Measurements from ENCODE around the gene SLC6A1. TPM values are rescaled to one million over a fixed set of nuclear protein-coding genes. Genes with fewer than 3 reads are reported as not detected.

SLC6A1 gene
- total RNA-seq, 2 experiments from 2014 or later: not detected

DNA sequence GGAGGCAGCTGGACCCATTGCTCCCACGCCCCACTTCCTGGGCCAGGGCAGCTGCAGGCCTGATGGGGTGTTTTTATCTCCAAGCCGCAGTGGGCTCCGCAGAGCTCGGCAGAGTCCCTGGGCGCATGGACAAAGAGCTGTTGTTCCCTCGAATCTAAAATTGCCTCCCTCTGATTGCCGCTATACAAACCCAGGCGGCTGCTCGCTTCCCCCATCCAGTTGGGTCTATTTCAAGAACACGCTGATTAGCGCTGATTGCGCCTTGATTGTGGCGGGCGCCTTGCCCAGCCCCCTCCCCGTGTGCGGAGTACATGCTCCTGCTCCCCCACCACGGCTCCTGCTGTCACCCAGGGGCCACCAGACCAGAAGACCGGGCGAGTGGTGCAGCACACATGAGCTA is 43.4 kb upstream of the SLC6A1 start:
- CTCF ChIA-PET (ENCODE audit: unreplicated experiment): no interaction called here
- Histone ChIP-seq H3K4me2 (ENCODE audit: low read length) (no peak overlapping the region), H3K4me1 (ENCODE audit: insufficient read depth, low read length, poor library complexity, severe bottlenecking) (no peaks in the 10 kb centered on the region), H3K79me2 (ENCODE audit: insufficient read depth, low read depth, low read length) (no peaks in the 10 kb centered on the region), H3K27ac (ENCODE audit: low read depth, low read length, poor library complexity, severe bottlenecking) (no peak overlapping the region), H2AFZ (ENCODE audit: low read length) (no peak overlapping the region), H3K36me3 (ENCODE audit: insufficient read depth, low read length) (no peaks in the 10 kb centered on the region), H3K9me3 (ENCODE audit: low read length) (no peaks in the 10 kb centered on the region), H3K4me3 (ENCODE audit: low read depth, low read length, poor library complexity, severe bottlenecking) (no peak overlapping the region), H4K20me1 (ENCODE audit: insufficient read depth, low read length) (no peaks in the 10 kb centered on the region), H3K9me2 (ENCODE audit: insufficient read depth, low read length) (no peaks in the 10 kb centered on the region)
- POLR2A ChIA-PET: no interaction called here
- BruUV-seq (replicated peaks): no TSS peak
- intact Hi-C loops (cut with micrococcal nuclease; ENCODE audit: unreplicated experiment): no loop called here
- no peak for TF ChIP-seq EZH2phosphoT487 (IDR thresholded peaks at IDR 0.05; ENCODE audit: borderline replicate concordance, low read depth, low read length)
- TF ChIP-seq, protein P1, sequence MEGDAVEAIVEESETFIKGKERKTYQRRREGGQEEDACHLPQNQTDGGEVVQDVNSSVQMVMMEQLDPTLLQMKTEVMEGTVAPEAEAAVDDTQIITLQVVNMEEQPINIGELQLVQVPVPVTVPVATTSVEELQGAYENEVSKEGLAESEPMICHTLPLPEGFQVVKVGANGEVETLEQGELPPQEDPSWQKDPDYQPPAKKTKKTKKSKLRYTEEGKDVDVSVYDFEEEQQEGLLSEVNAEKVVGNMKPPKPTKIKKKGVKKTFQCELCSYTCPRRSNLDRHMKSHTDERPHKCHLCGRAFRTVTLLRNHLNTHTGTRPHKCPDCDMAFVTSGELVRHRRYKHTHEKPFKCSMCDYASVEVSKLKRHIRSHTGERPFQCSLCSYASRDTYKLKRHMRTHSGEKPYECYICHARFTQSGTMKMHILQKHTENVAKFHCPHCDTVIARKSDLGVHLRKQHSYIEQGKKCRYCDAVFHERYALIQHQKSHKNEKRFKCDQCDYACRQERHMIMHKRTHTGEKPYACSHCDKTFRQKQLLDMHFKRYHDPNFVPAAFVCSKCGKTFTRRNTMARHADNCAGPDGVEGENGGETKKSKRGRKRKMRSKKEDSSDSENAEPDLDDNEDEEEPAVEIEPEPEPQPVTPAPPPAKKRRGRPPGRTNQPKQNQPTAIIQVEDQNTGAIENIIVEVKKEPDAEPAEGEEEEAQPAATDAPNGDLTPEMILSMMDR (conservative IDR thresholded peaks at IDR 0.05; ENCODE audit: low read length): no peak
- DNase-seq (ENCODE audit: low spot score): no peak

DNA sequence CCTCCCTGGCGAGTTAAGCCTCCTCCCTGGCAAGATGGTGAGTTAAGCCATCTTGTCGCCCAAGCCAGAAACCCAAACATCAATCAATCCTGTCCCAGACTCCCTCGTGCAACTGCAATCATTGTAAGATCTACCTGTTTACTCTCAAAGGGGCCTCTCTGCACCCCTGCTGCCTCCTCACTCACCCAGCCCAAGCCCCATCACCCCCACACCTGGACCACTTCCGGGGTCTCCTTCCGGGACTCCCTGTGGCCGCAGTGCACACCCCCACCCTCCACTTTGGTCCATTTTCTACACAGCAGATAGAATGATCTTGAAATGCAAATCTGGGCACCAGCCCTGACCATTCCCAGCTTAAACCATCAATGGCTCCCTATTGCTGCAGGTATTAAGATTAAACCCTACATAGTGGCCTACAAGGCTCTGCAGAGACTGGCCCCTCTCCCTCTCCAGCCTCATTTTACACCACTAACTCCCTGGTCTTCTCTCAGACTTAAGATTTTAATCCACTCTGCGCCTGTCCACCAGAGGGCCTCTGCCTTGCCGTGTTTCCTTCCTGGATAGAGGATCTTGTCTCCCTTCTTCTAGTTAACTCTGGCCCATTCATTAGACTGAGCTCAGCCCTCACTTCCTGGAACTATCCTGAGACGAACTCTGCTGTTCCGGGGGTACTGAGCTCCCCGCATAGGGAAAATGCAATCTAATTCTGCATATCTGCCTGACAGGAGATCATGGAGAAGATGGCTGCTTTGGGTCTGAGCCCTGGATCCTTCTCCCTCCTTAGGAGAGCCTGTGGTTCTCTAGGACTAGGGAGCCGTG is 41.9 kb upstream of the SLC6A1 start:
- H3K36me3 ChIP-seq (ENCODE audit: insufficient read depth, low read length): no peaks in the 10 kb centered on the region
- no peaks in the 10 kb centered on the region for H3K79me2 ChIP-seq (ENCODE audit: insufficient read depth, low read depth, low read length)
- CTCF ChIA-PET (ENCODE audit: unreplicated experiment): no interaction called here
- no peak overlapping the region for H3K4me2 ChIP-seq (ENCODE audit: low read length)
- no peak overlapping the region for H2AFZ ChIP-seq (ENCODE audit: low read length)
- no peak for DNase-seq (ENCODE audit: low spot score)
- BruUV-seq (replicated peaks): no TSS peak
- H3K27ac ChIP-seq (ENCODE audit: low read depth, low read length, poor library complexity, severe bottlenecking): no peak overlapping the region
- no peak for TF ChIP-seq EZH2phosphoT487 (IDR thresholded peaks at IDR 0.05; ENCODE audit: borderline replicate concordance, low read depth, low read length)
- TF ChIP-seq, protein P1 (conservative IDR thresholded peaks at IDR 0.05; ENCODE audit: low read length): peak; percentile 65
- intact Hi-C loops (cut with micrococcal nuclease; ENCODE audit: unreplicated experiment): no loop called here
- no peak overlapping the region for H3K4me3 ChIP-seq (ENCODE audit: low read depth, low read length, poor library complexity, severe bottlenecking)
- H3K4me1 ChIP-seq (ENCODE audit: insufficient read depth, low read length, poor library complexity, severe bottlenecking): no peaks in the 10 kb centered on the region
- no peaks in the 10 kb centered on the region for H3K9me2 ChIP-seq (ENCODE audit: insufficient read depth, low read length)
- POLR2A ChIA-PET: no interaction called here
- H3K9me3 ChIP-seq (ENCODE audit: low read length): no peaks in the 10 kb centered on the region
- no peaks in the 10 kb centered on the region for H4K20me1 ChIP-seq (ENCODE audit: insufficient read depth, low read length)

DNA sequence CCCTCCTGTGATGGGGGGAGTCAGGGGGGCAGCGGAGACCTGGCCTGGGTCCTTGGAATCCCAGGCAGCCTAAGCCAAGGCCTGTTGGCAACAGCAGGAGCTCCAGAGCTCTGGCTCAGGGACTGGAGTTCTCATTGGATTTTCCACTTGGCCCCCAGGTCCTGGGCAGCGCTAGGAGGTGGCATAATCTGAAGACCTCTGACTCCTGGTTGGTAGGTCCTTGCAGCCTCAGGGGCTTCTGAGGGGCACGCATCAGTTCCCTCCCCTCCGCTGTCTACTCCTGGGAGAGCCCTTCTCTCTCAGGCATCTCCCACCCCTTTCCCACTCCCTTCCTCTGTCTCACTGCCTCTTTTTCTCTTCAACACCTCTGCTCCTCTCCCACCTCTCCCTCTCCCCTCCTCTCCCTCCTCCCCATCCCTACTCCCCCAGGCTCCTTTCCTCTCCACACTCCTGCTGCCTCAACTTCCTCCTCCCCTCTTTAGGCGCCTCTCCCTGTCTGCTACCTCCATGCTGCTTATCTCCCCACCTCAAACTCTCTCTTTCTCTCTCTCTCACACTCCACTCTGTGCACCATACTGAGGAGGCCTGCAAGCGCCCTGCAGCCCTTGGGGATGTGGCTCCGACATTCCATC is 41.1 kb upstream of the SLC6A1 start:
- no peak for TF ChIP-seq EZH2phosphoT487 (IDR thresholded peaks at IDR 0.05; ENCODE audit: borderline replicate concordance, low read depth, low read length)
- TF ChIP-seq, protein P1 (conservative IDR thresholded peaks at IDR 0.05; ENCODE audit: low read length): no peak
- Histone ChIP-seq H2AFZ (ENCODE audit: low read length) (no peak overlapping the region), H3K79me2 (ENCODE audit: insufficient read depth, low read depth, low read length) (no peaks in the 10 kb centered on the region), H3K36me3 (ENCODE audit: insufficient read depth, low read length) (no peaks in the 10 kb centered on the region), H3K27ac (ENCODE audit: low read depth, low read length, poor library complexity, severe bottlenecking) (no peak overlapping the region), H3K9me3 (ENCODE audit: low read length) (no peaks in the 10 kb centered on the region), H3K9me2 (ENCODE audit: insufficient read depth, low read length) (no peaks in the 10 kb centered on the region), H3K4me1 (ENCODE audit: insufficient read depth, low read length, poor library complexity, severe bottlenecking) (no peaks in the 10 kb centered on the region), H3K4me3 (ENCODE audit: low read depth, low read length, poor library complexity, severe bottlenecking) (no peak overlapping the region), H3K4me2 (ENCODE audit: low read length) (no peak overlapping the region), H4K20me1 (ENCODE audit: insufficient read depth, low read length) (no peaks in the 10 kb centered on the region)
- BruUV-seq (replicated peaks): no TSS peak
- no peak for DNase-seq (ENCODE audit: low spot score)
- intact Hi-C loops (cut with micrococcal nuclease; ENCODE audit: unreplicated experiment): no loop called here
- POLR2A ChIA-PET: no interaction called here
- CTCF ChIA-PET (ENCODE audit: unreplicated experiment): no interaction called here
